NCI-H524 treated with DMSO at 0.1 percent for 48 hours (cell line): ENCODE results near the gene KRT74.

Experiments
- DNase-seq: peaks from one replicate; lab custom pipeline; 2025; lab: John Stamatoyannopoulos, UW

KRT74 gene

GRCh38 chr12:52537101-52537500, 36.5 kb downstream of the KRT74 start:
- DNase-seq, result no peak

- peak; percentile 27 for DNase-seq
Measured at GRCh38 chr12:52535574-52535973, 38.1 kb downstream of the KRT74 start.

DNA sequence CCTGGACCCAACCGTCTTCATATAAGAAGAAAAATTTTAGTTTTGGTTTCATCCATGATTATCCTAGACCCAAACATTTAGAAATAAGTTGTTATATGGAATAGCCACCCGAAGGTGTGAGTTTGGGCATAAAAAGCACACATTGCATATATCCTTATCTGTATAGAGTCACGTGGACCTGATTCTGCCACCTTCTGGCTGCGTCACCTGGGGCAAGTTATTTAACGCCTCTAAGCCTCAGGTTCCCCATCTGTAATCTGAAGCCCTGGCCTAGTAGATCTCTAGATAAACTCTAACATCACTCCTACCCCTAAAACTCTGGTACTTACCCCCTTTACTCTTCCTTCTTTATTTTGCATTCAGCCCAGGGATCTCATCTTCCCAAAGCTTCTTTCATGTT, 39.2 kb downstream of the KRT74 start:
- DNase-seq, result no peak

GRCh38 chr12:52533686-52534470, 39.8 kb downstream of the KRT74 start:
- no peak for DNase-seq

- no peak for DNase-seq
Measured at GRCh38 chr12:52532636-52533035, 41.0 kb downstream of the KRT74 start.

GRCh38 chr12:52531566-52532300, 41.9 kb downstream of the KRT74 start:
- no peak for DNase-seq

GRCh38 chr12:52530905-52531304, 42.7 kb downstream of the KRT74 start:
- DNase-seq, result no peak

DNA sequence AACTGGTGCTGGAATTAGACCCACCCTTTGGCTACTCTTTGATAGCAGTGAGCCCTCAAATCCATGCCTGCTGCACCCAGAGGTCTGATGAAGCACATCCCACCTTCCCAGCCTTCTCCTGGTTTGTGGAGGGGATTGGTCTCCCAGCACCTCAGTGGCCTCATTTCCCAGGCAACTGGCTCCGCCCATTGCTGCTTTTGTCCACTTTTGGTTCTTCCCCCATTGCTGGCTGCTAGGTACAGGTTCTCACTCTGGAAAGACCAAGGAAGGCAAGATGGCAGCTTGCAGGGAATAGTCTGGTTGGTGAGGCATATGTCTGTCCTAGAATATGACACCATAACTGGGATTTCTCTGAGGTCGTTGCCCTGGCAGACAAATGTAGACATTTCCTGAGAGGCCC, 43.3 kb downstream of the KRT74 start:
- DNase-seq, result no peak

GRCh38 chr12:52529846-52530245, 43.8 kb downstream of the KRT74 start:
- DNase-seq, result no peak

DNA sequence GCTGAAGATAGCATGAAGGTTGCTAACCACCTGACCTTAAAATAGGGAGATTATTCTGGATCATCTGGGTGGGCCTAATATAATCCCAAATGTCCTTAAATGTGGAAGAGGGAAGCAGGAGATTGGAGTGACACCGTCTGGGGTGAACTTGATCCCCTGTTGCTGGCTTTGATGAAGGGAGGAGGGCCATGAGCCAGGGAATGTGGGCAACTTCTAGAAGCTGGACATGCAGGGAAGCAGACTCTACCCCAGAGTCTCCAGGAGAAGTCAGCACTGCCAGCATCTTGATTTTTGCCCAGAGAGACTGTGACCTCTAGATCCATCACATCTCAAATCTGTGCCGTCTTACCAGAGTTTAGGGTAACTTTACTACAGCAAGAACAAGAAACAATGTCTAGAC, 44.2 kb downstream of the KRT74 start:
- DNase-seq, result no peak

GRCh38 chr12:52528641-52529143, 45.0 kb downstream of the KRT74 start:
- no peak for DNase-seq

- DNase-seq, result no peak
Measured at GRCh38 chr12:52527121-52527800, 46.4 kb downstream of the KRT74 start.

GRCh38 chr12:52526511-52526951, 47.1 kb downstream of the KRT74 start:
- no peak for DNase-seq

DNA sequence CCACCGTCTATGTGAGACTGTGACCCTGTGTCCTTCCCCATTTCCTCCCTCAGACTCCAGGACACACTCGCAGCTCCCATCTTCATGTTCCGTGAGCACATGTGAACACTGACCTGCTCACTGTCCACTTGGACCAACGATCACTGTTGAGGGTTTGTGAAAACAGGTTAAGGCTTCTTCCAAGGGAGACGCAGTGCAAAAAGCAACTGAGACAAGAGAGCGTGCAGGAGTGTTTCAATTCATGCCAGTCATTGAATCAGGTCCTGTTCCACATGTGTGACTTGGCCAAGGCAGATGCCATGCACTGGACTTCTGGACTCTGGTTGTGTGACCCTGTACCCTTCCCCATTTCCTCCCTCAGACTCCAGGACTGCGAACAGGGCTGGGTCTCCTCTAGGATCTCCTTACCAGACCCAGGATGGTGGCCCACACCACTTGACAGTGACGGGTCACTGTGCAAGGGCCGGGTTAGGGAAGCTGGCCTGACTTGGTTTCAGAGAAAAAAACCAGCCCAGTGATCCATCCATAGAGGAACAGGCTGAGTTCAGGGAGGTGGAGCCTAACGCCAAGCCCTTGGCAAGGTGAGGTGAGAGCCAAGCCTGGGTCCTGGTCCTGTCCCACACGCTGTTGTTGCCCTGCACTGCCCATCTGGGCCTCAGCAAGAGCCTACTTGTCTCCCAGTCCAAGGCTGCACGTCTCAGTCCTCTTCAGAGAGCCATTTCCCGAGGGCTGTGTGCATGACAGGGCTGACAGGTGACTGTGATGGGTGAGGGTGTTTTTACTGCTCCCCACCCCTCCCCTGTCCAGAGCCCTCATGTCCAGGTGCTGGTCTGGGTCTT, 47.8 kb downstream of the KRT74 start:
- DNase-seq, result no peak

DNA sequence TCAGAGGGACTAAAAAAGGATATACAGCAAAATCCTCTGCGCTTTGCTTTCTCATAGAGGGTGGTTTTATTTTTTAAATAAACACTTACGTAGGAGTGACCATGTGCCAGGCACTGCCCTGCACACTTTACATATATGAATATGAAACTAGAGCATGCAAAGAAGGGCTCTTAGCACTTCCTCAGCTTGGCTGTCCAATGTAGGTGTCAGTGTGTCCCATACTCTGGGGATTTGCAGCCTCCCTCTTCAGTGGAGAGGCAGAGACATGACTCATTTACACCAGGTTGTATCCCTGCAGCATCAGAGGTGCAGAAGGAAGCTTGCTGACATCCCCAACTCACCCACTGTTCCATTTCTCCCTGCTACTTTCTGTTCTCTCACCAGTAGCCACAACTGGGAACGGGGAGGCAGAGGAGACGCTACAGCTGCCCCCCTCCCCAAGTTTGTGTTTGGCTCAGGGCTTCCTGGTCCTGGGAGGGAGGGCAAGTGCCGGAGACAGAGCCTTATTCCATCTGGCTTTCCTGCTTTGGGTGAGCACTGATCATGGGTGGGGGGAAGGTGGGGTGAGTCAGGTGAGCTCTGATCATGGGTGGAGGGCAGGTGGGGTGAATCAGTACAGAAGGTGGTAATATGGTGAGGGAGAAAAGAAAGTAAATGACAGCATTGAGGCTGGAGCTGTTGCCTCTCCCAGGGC, 48.6 kb downstream of the KRT74 start:
- no peak for DNase-seq

GRCh38 chr12:52524241-52524897, 49.3 kb downstream of the KRT74 start:
- DNase-seq, result no peak

DNA sequence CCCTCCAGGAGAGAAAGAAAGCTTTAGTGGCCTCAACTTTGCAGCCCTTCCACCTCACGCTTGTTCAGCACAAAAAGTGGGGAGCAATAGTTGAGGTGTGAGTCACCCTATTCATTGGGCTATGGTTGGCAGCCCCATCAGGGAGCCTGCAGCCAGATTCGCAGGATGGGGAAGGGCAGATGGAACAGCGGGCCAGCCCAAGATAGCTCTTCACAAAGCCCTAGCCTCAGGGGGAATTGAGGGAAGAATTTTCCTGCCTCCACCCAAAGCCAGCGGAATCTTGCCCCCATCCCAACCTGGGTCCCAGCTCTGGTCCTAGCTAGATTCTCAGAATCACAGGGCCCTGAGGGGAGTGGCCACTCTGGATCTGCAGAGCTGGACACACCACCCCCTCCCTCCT, 49.8 kb downstream of the KRT74 start:
- DNase-seq, result no peak

- DNase-seq, result no peak
Measured at GRCh38 chr12:52522346-52523011, 51.2 kb downstream of the KRT74 start.

- DNase-seq, result no peak
Measured at GRCh38 chr12:52521568-52522266, 51.9 kb downstream of the KRT74 start.
